Effector memory CD8-positive, alpha-beta T cell (primary cell): ENCODE results near the gene BSN.
"Not testable (repeated sequence)": the region's sequence is repeated elsewhere in the genome, so short reads cannot be mapped to it uniquely, and the experiment has no call there.

Experiments used
- ATAC-seq: fragments of 150-1000 bp; cut with Tn5 transposase; replicated peaks from 2 replicates; pipeline ENCODE4 v1.10.0; 2021; ENCODE audit warnings: mild to moderate bottlenecking, moderate library complexity
- DNase-seq, 3 experiments: peaks; one replicate each; pipeline ENCODE4 v3.0.0; 2021
- H3K27ac Mint-ChIP-seq, 2 donors: one replicate each; pipeline ENCODE4 v1.8.0; 2022; ENCODE audit warnings: mild to moderate bottlenecking in 2 of 2, mixed read lengths in 2 of 2, moderate library complexity in 2 of 2
- H3K27me3 Mint-ChIP-seq, 2 donors: one replicate each; pipeline ENCODE4 v1.8.0; 2022; ENCODE audit warnings: mixed read lengths in 2 of 2
- H3K36me3 Mint-ChIP-seq: one replicate; pipeline ENCODE4 v1.8.0; 2022; ENCODE audit warnings: mild to moderate bottlenecking, moderate library complexity, mixed read lengths; ENCODE audit not compliant: insufficient read depth
- H3K4me1 Mint-ChIP-seq, 2 donors: one replicate each; pipeline ENCODE4 v1.8.0; 2022; ENCODE audit warnings: low read depth in 2 of 2, mixed read lengths in 2 of 2
- H3K4me3 Mint-ChIP-seq, 2 donors: one replicate each; pipeline ENCODE4 v1.8.0; 2022; ENCODE audit warnings: mild to moderate bottlenecking in 2 of 2, mixed read lengths in 2 of 2, moderate library complexity in 2 of 2
- H3K9me3 Mint-ChIP-seq, 2 donors: one replicate each; pipeline ENCODE4 v1.8.0; 2022; ENCODE audit warnings: mixed read lengths in 2 of 2

The BSN gene

DNA sequence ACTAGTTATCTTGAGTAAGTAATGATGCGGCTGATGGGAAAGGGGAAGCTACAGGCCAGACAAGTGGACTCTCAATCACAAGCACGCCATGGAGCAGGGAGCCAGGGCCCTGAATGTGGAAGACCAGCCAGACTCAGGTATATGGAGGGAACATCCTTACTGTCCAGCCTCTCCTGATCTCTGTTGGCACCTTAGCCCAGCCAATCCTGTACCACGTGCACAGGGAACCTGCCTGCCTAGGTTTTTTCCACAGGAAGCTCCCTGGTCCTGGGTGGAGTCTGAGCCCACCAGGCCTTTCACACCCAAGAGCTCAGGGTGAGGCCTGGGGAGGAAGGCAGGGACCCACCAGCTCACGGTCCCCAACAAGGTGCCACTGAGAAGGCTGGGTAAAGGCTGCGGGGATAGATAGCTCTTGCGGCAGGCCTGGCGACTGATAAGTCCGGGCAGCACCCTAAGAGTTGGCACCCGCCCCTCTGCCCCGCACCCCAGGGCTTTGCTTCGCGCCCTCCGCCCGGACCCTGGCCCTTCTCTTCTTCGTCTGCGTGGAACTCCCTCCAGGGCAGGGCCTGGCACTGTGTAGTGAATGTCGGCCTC lies 118.9 kb downstream of the BSN start:
- no peaks in the 10 kb centered on the region for H3K9me3 Mint-ChIP-seq
- H3K36me3 Mint-ChIP-seq: peaks cover 17% of the 10 kb centered on the region
- peak overlapping the region; percentile 81 to 87 for H3K4me3 Mint-ChIP-seq
- no peak for ATAC-seq
- peaks cover 0 to 11% of the 10 kb centered on the region in 2 donors for H3K27me3 Mint-ChIP-seq
- H3K27ac Mint-ChIP-seq: peak overlapping the region; percentile 93 to 95
- peak in 1 of 3 experiments; percentile 17 for DNase-seq
- H3K4me1 Mint-ChIP-seq: peaks cover 19 to 21% of the 10 kb centered on the region in 2 donors

DNA sequence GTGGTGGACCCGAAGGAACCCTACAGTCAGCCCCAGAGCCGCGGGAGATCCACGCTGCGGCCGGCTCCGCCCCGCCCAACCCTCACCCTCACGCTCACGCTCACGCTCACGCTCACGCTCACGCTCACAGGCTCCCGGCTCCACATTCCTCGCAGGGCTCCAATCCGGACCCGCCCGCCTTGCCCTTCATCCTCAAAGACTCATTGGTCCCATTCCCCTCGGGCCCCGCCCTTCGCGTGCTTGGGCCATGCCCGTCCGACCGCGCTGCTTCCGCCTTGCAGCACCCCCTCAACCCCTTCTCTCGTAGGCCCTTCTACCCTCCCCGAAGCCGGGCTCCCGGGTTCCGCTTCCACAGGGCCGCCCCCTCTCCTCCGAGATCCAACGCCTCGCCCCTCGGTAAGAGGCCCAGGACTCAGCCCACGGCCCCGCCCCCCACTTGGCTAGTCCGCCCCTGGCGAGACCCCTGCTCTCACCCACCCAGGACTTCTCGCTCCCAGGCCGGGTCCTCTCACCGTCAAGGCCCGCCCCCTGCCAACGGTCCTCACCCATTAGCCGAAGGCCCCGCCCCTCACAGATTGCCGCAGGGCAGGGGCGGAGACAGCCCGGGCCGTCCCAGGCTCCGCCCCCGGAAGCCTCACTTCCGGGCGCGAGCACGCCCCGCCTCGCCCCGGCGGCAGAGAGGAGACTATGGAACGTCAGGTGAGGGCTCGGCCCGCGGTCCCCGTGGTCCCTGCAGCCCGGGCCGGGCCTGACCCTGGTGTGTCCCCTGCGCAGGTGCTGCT lies 119.6 kb downstream of the BSN start, which contains the start of gene APEH:
TSS of gene APEH (plus strand) at position 637 of the 782 bp plus-strand sequence. CDS start at position 688, 51 bp downstream.
- H3K27ac Mint-ChIP-seq: peak within 1 kb of the TSS; percentile 93 to 95
- peak; percentile 83 for ATAC-seq

DNA sequence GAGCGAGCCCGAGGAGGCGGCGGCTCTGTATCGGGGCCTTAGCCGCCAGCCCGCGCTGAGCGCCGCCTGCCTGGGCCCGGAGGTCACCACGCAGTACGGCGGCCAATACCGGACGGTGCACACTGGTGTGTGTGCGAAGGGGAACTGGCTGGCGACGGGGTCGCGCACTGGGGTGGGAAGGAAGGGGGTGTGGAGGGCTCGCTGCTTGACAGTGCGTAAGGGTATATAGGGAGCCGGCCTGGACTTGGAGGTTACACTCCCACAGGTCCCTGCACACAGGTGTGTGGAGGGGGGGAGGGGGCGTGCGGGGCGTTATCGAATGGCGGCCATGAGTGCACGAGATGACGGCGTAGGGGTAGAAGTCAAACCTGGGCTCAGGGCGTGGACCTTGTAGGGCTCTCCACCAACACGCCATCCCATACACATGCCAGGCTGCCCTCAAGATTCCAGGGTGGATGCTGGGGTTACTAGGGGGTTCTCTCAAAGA lies 120.3 kb downstream of the BSN start:
- peaks cover 17% of the 10 kb centered on the region for H3K36me3 Mint-ChIP-seq
- H3K27ac Mint-ChIP-seq: peak overlapping the region; percentile 93 to 95
- H3K4me3 Mint-ChIP-seq: peak overlapping the region; percentile 81 to 87

More for the DNA sequence above, 119.6 kb downstream of the BSN start, which contains the start of gene APEH:
- H3K9me3 Mint-ChIP-seq: no peaks in the 10 kb centered on the region
- DNase-seq: peak; percentile 95 to 97 (median 97)
- peaks cover 0 to 4% of the 10 kb centered on the region in 2 donors for H3K27me3 Mint-ChIP-seq
- peaks cover 17% of the 10 kb centered on the region for H3K36me3 Mint-ChIP-seq
- H3K4me1 Mint-ChIP-seq: peaks cover 19 to 21% of the 10 kb centered on the region in 2 donors
- H3K4me3 Mint-ChIP-seq: peak within 1 kb of the TSS; percentile 81 to 87

DNA sequence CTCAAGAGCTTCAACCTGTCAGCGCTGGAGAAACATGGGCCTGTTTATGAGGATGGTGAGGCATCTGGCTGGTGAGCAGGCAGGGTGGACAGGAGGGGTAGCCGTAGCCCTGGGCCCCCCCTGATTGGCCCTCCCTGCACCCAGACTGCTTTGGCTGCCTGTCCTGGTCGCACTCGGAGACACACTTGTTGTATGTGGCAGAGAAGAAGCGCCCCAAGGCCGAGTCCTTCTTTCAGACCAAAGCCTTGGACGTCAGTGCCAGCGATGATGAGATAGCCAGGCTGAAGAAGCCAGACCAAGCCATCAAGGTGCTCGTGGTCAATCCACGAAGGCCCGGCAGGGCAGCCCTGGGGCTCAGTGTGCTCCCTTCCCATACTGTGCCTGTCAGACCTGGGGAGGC lies 121.6 kb downstream of the BSN start:
- Mint-ChIP-seq H3K27ac (no peak overlapping the region), H3K27me3 (no peaks in the 10 kb centered on the region), H3K4me1 (peaks cover 21 to 24% of the 10 kb centered on the region in 2 donors), H3K4me3 (peak overlapping the region; percentile 81 to 87), H3K36me3 (peaks cover 20% of the 10 kb centered on the region), H3K9me3 (no peaks in the 10 kb centered on the region)
- DNase-seq (no peak), ATAC-seq (no peak)

More for the DNA sequence above, 120.3 kb downstream of the BSN start:
- H3K4me1 Mint-ChIP-seq: peaks cover 19 to 21% of the 10 kb centered on the region in 2 donors
- DNase-seq (no peak), ATAC-seq (peak; percentile 6)
- no peaks in the 10 kb centered on the region for H3K9me3 Mint-ChIP-seq
- H3K27me3 Mint-ChIP-seq: no peaks in the 10 kb centered on the region

DNA sequence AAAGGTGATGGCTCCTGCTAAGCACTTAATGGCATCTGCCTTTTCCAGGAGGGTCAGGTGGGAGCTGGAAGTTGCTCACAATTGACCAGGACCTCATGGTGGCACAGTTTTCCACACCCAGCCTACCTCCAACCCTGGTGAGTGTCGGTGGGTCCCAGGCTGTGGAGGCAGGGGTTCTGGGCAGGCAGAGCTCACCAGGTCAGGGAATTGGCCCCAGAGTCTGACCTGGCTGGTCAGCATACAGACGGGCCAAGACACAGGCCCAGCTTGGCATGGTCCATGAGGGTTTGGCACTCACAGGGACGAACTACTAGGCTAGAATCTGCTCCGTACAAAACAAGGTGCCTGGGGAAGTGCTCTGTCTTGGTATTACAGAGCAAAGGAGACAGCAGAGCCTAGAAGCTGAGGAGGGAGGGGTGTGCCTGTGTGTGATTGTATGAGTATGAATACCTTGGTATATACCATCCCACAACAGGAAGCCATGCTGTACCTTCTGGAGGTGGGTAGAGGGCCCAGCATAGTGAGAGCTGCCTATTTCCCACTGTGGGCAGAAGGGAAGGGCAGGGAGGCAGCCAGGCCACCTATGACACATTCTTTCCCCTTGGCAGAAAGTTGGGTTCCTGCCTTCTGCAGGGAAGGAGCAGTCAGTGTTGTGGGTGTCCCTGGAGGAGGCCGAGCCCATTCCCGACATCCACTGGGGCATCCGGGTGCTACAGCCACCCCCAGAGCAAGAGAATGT lies 126.4 kb downstream of the BSN start:
- Mint-ChIP-seq H3K36me3 (peaks cover 13% of the 10 kb centered on the region), H3K27ac (peak overlapping the region in 1 of 2 donors; percentile 26), H3K9me3 (no peaks in the 10 kb centered on the region), H3K27me3 (no peaks in the 10 kb centered on the region), H3K4me1 (peaks cover 10 to 14% of the 10 kb centered on the region in 2 donors), H3K4me3 (no peak overlapping the region)
- ATAC-seq (no peak), DNase-seq (no peak)

DNA sequence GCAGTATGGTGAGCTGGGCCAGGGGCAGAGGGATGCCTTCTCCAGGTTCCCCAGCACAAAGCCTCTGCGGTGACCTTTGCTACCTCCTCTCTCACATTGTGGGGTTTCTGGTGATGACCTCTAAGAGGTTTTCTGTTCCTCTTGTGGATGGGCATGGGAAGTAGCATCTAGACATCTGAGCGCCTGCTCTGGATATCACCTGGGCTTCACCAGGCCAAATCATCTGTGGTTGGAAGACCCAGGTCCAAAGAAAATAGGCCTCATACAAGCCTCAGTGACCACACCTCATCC lies 126.9 kb downstream of the BSN start:
- no peaks in the 10 kb centered on the region for H3K27me3 Mint-ChIP-seq
- no peak overlapping the region for H3K27ac Mint-ChIP-seq
- ATAC-seq (no peak), DNase-seq (no peak)
- no peak overlapping the region for H3K4me3 Mint-ChIP-seq
- H3K9me3 Mint-ChIP-seq: no peaks in the 10 kb centered on the region
- peaks cover 5 to 11% of the 10 kb centered on the region in 2 donors for H3K4me1 Mint-ChIP-seq
- H3K36me3 Mint-ChIP-seq: peaks cover 13% of the 10 kb centered on the region

DNA sequence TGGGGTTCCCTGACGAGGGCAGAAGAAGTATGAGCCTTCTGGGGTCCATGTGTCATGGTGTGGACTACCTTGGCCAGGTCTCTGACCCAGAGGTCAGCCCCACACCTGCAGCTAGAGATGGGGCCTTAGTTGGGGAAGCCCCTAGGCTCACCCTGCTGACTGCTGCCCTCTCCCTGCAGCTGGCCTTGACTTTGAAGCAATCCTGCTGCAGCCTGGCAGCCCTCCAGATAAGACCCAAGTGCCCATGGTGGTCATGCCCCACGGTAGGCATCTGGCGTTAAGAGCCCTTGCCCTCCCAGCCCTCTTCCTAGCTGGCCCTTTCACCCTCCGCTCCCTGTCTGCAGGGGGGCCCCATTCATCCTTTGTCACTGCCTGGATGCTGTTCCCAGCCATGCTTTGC lies 127.3 kb downstream of the BSN start:
- no peaks in the 10 kb centered on the region for H3K27me3 Mint-ChIP-seq
- DNase-seq: no peak
- no peak overlapping the region for H3K4me3 Mint-ChIP-seq
- ATAC-seq: no peak
- no peak overlapping the region for H3K27ac Mint-ChIP-seq
- H3K4me1 Mint-ChIP-seq: peaks cover 4 to 11% of the 10 kb centered on the region in 2 donors
- H3K9me3 Mint-ChIP-seq: no peaks in the 10 kb centered on the region
- peaks cover 13% of the 10 kb centered on the region for H3K36me3 Mint-ChIP-seq

DNA sequence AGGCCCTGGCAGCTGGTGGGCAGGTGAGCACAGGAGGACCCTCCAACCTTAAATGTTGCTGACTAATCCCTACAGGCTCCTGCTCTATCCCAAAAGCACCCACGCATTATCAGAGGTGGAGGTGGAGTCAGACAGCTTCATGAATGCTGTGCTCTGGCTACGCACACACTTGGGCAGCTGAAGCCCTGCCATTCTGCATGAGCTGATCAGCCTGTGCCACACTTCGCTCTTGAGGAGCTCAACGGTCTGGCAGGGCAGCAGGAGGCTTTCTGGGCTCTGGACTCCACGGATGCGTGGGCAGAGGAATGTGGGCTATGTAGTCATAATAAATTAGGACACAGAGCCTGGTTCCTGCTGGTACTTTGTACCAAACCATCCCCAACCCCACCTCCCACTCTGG lies 128.9 kb downstream of the BSN start:
- no peak for ATAC-seq
- Mint-ChIP-seq H3K36me3 (peaks cover 10% of the 10 kb centered on the region), H3K4me3 (no peak overlapping the region), H3K27me3 (no peaks in the 10 kb centered on the region), H3K9me3 (no peaks in the 10 kb centered on the region), H3K4me1 (peaks cover 0 to 10% of the 10 kb centered on the region in 2 donors), H3K27ac (no peak overlapping the region)
- DNase-seq: no peak

DNA sequence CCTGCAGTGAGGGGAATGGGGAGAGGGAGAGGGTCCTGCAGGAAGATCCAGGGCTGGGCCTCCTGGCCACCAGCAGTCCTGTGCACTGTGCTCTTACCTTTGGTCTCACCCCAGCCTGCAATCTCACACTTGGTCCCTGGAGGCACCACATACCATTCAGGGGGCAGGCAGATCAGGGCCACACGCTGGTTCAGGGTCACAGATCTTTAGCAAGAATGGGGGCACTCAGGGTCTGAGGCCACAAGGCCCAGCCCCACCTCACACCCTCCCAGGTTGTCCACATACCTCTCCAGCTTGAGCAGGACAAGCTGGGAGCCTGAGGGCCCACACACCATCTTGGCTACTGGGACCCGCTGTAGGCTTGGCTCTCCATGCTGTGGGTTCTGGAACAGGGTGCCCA lies 130.2 kb downstream of the BSN start:
- Mint-ChIP-seq H3K36me3 (peaks cover 23% of the 10 kb centered on the region), H3K4me1 (peaks cover 12 to 20% of the 10 kb centered on the region in 2 donors)
- not testable (repeated sequence) for H3K9me3 Mint-ChIP-seq, H3K4me3 Mint-ChIP-seq, H3K27ac Mint-ChIP-seq, H3K27me3 Mint-ChIP-seq, ATAC-seq, DNase-seq

DNA sequence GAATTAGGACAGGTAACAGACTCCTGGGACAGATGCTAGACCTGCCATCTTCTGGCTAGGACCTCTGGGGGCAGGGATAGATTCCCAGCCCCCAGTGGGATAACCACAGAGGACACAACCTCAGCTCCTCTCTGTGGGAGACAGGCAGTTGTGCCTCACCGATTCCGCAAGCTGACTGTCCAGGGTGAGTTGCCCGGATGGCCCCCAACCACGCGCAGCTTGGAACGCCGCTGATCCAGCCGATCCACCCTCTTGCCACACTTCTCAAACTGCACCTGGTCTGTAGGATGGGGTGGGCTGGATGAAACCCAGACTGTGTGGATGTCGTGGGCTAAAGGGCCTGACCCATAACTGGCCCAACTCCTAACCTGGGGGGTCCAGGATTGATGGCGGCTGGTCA lies 130.8 kb downstream of the BSN start:
- not testable (repeated sequence) for H3K9me3 Mint-ChIP-seq, ATAC-seq, H3K27ac Mint-ChIP-seq, DNase-seq, H3K27me3 Mint-ChIP-seq
- Mint-ChIP-seq H3K4me1 (peaks cover 19 to 23% of the 10 kb centered on the region in 2 donors), H3K36me3 (peaks cover 30% of the 10 kb centered on the region), H3K4me3 (peak overlapping the region; percentile 38 to 45)

DNA sequence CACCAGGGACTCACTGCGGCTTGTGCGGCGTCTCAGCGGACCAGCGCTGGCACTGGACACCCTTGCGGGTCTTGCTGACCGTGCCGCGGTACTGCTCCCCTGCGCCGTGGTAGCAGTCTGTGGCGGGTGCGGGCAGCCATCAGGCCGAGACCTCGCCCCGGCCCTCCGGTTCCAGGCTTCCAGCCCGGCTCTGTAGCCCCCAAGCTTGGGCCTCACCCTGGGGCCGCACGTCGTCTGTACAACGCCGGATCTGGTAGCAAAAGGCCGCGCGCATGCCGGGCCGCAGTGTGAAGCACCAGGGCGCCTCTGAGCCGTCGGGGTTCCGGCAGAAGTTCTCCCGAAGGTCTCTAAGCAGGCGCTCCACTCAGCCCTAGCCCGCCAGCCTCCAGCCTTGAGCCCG lies 131.6 kb downstream of the BSN start:
- peak overlapping the region in 1 of 2 donors; percentile 63 for H3K4me3 Mint-ChIP-seq
- not testable (repeated sequence) for ATAC-seq

DNA sequence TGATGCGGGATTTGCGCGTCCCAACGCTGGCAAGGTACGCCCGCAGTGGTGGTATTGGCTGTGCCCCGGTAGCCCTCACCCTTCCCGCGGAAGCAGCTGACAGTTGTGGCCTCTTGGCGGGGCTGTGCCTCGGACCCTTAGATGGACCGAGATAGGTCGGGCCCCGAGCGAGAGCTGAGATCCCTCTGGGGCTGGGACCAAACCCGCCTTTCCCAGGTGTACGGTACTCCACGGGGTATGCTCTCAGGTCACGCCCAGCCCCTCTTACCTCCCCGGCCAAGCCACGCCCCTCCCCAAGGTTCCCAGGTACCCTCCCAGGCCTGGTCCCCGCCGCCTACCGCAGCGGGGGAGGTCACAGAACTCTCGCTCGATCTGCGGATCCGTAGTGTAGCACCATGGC lies 132.1 kb downstream of the BSN start:
- not testable (repeated sequence) for DNase-seq, H3K27me3 Mint-ChIP-seq, H3K9me3 Mint-ChIP-seq
- Mint-ChIP-seq H3K4me3 (peak overlapping the region in 1 of 2 donors; percentile 63), H3K27ac (peak overlapping the region in 1 of 2 donors; percentile 55), H3K36me3 (peaks cover 27% of the 10 kb centered on the region), H3K4me1 (peaks cover 29 to 30% of the 10 kb centered on the region in 2 donors)
- ATAC-seq: peak; percentile 17

More for the DNA sequence above, 131.6 kb downstream of the BSN start:
- DNase-seq, H3K27me3 Mint-ChIP-seq, H3K27ac Mint-ChIP-seq, H3K9me3 Mint-ChIP-seq: not testable (repeated sequence)
- H3K36me3 Mint-ChIP-seq: peaks cover 27% of the 10 kb centered on the region
- peaks cover 26 to 27% of the 10 kb centered on the region in 2 donors for H3K4me1 Mint-ChIP-seq

DNA sequence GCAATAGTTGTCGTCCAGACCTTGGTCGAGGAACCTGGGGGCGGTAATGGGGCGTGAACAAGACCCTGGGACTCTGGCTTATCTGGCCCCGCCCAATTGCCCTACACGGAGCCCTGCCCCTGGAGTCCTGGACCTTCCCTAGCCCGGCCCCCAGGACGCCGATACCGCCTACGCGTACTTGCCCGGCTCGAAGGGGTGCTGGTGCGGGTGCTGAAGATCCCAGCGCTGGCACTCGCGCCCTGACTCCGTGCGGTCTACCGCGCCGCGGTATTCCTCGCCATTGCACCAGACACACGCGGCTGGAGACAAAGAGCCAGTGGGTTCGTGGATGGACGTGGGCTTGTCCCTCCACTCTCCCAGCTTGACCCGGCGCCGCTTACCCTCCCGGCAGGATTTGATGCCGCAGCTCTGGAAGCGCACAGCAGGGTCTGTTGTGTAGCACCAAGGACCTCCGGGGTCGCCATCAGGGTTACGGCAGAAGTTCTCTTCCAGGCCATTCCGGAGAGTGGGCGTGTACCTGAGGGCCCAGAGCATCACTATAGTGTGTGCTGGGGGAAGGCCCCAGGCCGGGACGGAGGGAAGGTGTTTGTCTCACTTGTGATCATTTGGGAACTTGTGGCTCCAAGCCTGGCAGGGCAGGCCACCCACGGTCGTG lies 132.6 kb downstream of the BSN start:
- ATAC-seq: peak; percentile 19
- H3K27me3 Mint-ChIP-seq, H3K9me3 Mint-ChIP-seq, DNase-seq: not testable (repeated sequence)
- peaks cover 29 to 33% of the 10 kb centered on the region in 2 donors for H3K4me1 Mint-ChIP-seq
- peak overlapping the region in 1 of 2 donors; percentile 55 for H3K27ac Mint-ChIP-seq
- peaks cover 27% of the 10 kb centered on the region for H3K36me3 Mint-ChIP-seq
- peak overlapping the region in 1 of 2 donors; percentile 63 for H3K4me3 Mint-ChIP-seq
